Muscle layer of duodenum (tissue), 2 donors: ENCODE data around the gene SLC39A13.
"Not testable (repeated sequence)": the region's sequence is repeated elsewhere in the genome, so short reads cannot be mapped to it uniquely, and the experiment has no call there.

Experiments
- H3K27ac ChIP-seq: one replicate; pipeline ENCODE4 v1.7.0; 2013; ENCODE audit warnings: mild to moderate bottlenecking, low read length
- H3K27me3 ChIP-seq: one replicate; pipeline ENCODE4 v1.7.0; 2013; ENCODE audit warnings: low read depth, mild to moderate bottlenecking, control low read depth, low read length
- H3K36me3 ChIP-seq, 2 donors: one replicate each; pipeline ENCODE4 v1.7.0; 2013; ENCODE audit warnings: low read length in 2 of 2, control low read depth in 1 of 2, mild to moderate bottlenecking in 1 of 2; ENCODE audit not compliant: insufficient read depth in 2 of 2, control insufficient read depth in 1 of 2
- H3K4me1 ChIP-seq, 2 donors: one replicate each; pipeline ENCODE4 v1.7.0; 2013; ENCODE audit warnings: low read length in 2 of 2, mild to moderate bottlenecking in 2 of 2, control low read depth in 1 of 2, moderate library complexity in 1 of 2; ENCODE audit not compliant: insufficient read depth in 2 of 2, control insufficient read depth in 1 of 2
- H3K4me3 ChIP-seq, 2 donors: one replicate each; pipeline ENCODE4 v1.7.0; 2013; ENCODE audit warnings: low read length in 2 of 2, low read depth in 1 of 2, mild to moderate bottlenecking in 1 of 2
- H3K9me3 ChIP-seq, 2 donors: one replicate each; pipeline ENCODE4 v1.7.0; 2013; ENCODE audit warnings: low read length in 2 of 2, control low read depth in 1 of 2, mild to moderate bottlenecking in 1 of 2; ENCODE audit not compliant: control insufficient read depth in 1 of 2
- donor health status: healthy.

The SLC39A13 gene

GRCh38 chr11:47448566-47449427 is 40.4 kb downstream of the SLC39A13 start, which contains the start of gene RAPSN:
RAPSN (minus strand) TSS chr11:47449136; CDS start chr11:47448964, 172 bp downstream.
- H3K9me3 ChIP-seq: no peaks in the 10 kb centered on the region
- H3K36me3 ChIP-seq: no peaks in the 10 kb centered on the region
- H3K4me3 ChIP-seq: no peak within 1 kb of the TSS
- no peaks in the 10 kb centered on the region for H3K4me1 ChIP-seq
- no peaks in the 10 kb centered on the region for H3K27me3 ChIP-seq
- no peak within 1 kb of the TSS for H3K27ac ChIP-seq

- Histone ChIP-seq H3K36me3 (no peaks in the 10 kb centered on the region), H3K4me1 (no peaks in the 10 kb centered on the region), H3K9me3 (no peaks in the 10 kb centered on the region), H3K27me3 (no peaks in the 10 kb centered on the region), H3K4me3 (no peak overlapping the region), H3K27ac (no peak overlapping the region)
Measured at GRCh38 chr11:47449541-47449940, 41.2 kb downstream of the SLC39A13 start.

GRCh38 chr11:47451436-47451835 is 43.0 kb downstream of the SLC39A13 start:
- Histone ChIP-seq H3K27me3 (no peaks in the 10 kb centered on the region), H3K27ac (no peak overlapping the region), H3K4me1 (no peaks in the 10 kb centered on the region), H3K4me3 (no peak overlapping the region), H3K9me3 (no peaks in the 10 kb centered on the region), H3K36me3 (no peaks in the 10 kb centered on the region)

- Histone ChIP-seq H3K36me3 (no peaks in the 10 kb centered on the region), H3K27me3 (no peaks in the 10 kb centered on the region), H3K4me1 (no peaks in the 10 kb centered on the region), H3K27ac (no peak overlapping the region), H3K9me3 (no peaks in the 10 kb centered on the region), H3K4me3 (no peak overlapping the region)
Measured at GRCh38 chr11:47451990-47452389, 43.6 kb downstream of the SLC39A13 start.

GRCh38 chr11:47453365-47453764 is 45.0 kb downstream of the SLC39A13 start:
- Histone ChIP-seq H3K9me3 (no peaks in the 10 kb centered on the region), H3K4me3 (no peak overlapping the region), H3K27ac (no peak overlapping the region), H3K27me3 (no peaks in the 10 kb centered on the region), H3K4me1 (no peaks in the 10 kb centered on the region), H3K36me3 (no peaks in the 10 kb centered on the region)

- H3K27me3 ChIP-seq, H3K4me3 ChIP-seq, H3K9me3 ChIP-seq, H3K27ac ChIP-seq, H3K36me3 ChIP-seq, H3K4me1 ChIP-seq: not testable (repeated sequence)
Measured at GRCh38 chr11:47454258-47454671, 45.9 kb downstream of the SLC39A13 start.

- H3K27me3 ChIP-seq: no peaks in the 10 kb centered on the region
- H3K4me3 ChIP-seq: no peak overlapping the region
- peaks cover 0 to 4% of the 10 kb centered on the region in 2 donors for H3K4me1 ChIP-seq
- peaks cover 4 to 14% of the 10 kb centered on the region in 2 donors for H3K36me3 ChIP-seq
- H3K27ac ChIP-seq: no peak overlapping the region
- H3K9me3 ChIP-seq: no peaks in the 10 kb centered on the region
Measured at GRCh38 chr11:47460571-47461235, 52.3 kb downstream of the SLC39A13 start.

- Histone ChIP-seq H3K27me3 (no peaks in the 10 kb centered on the region), H3K4me1 (peaks cover 2 to 9% of the 10 kb centered on the region in 2 donors), H3K4me3 (no peak overlapping the region), H3K9me3 (no peaks in the 10 kb centered on the region), H3K27ac (no peak overlapping the region), H3K36me3 (peaks cover 4 to 14% of the 10 kb centered on the region in 2 donors)
Measured at GRCh38 chr11:47461876-47462275, 53.5 kb downstream of the SLC39A13 start.

- no peak overlapping the region for H3K4me3 ChIP-seq
- peaks cover 18 to 35% of the 10 kb centered on the region in 2 donors for H3K4me1 ChIP-seq
- peaks cover 9% of the 10 kb centered on the region in 2 donors for H3K36me3 ChIP-seq
- no peak overlapping the region for H3K27ac ChIP-seq
- no peaks in the 10 kb centered on the region for H3K9me3 ChIP-seq
- no peaks in the 10 kb centered on the region for H3K27me3 ChIP-seq
Measured at GRCh38 chr11:47464483-47464882, 56.1 kb downstream of the SLC39A13 start.
